OCI-LY1 (cell line): Measurements from ENCODE around the gene PRSS3.

Experiments
- EZH2 ChIP-seq: fragments of 200-600 bp; sonication (generic), shearing (Covaris generic); IDR thresholded peaks from 2 replicates; pipeline ENCODE4 v1.8.0; 2017; ENCODE audit warnings: borderline replicate concordance, mixed run types, mild to moderate bottlenecking, antibody characterized with exemption, low read length, moderate library complexity, mixed read lengths
- TF ChIP-seq, protein P1 (sequence below): fragments of 200-600 bp; sonication (generic), shearing (Covaris generic); IDR thresholded peaks from 2 replicates; pipeline ENCODE4 v1.5.1; 2017; ENCODE audit warnings: mild to moderate bottlenecking, antibody characterized with exemption, low read length, moderate library complexity, mixed read lengths

DNA sequence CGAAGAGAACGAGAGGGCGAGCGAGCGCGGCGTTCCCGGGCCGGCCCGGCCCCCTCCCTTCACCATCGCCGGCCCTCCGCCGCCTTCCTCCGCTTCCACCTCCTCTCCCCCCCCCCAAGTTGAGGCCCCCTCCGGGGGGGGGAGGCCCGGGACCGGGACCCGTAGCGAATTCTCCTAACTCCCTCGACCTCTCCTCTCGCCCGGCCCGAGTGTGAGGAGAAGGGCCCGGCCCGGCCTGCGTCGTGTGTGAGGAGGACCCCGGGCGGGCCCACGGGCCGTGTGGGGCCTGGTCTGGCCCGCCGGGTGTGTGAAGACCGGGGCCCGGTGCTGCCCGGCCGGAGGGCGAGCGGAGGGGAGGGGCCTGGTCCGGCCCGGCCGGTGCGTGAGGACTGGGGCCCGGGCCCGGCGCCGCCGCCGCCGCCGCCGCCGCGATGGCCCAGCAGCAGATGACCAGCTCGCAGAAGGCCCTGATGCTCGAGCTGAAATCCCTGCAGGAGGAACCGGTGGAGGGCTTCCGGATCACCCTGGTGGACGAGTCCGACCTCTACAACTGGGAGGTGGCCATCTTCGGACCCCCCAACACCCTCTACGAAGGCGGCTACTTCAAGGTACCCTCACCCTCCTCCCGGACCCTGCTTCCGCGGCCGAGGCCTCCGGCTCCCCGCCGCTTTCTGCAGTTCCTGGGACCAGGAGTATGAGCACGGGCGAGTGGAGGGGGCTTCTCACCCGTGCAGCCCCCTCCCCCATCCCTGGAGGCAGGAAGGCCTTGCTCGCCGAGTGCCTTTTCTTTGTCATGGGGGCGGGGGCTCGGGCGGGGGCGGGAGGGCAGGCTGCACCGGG, 22.2 kb downstream of the PRSS3 start:
- TF ChIP-seq, protein P1, sequence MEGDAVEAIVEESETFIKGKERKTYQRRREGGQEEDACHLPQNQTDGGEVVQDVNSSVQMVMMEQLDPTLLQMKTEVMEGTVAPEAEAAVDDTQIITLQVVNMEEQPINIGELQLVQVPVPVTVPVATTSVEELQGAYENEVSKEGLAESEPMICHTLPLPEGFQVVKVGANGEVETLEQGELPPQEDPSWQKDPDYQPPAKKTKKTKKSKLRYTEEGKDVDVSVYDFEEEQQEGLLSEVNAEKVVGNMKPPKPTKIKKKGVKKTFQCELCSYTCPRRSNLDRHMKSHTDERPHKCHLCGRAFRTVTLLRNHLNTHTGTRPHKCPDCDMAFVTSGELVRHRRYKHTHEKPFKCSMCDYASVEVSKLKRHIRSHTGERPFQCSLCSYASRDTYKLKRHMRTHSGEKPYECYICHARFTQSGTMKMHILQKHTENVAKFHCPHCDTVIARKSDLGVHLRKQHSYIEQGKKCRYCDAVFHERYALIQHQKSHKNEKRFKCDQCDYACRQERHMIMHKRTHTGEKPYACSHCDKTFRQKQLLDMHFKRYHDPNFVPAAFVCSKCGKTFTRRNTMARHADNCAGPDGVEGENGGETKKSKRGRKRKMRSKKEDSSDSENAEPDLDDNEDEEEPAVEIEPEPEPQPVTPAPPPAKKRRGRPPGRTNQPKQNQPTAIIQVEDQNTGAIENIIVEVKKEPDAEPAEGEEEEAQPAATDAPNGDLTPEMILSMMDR: no peak
- TF ChIP-seq EZH2: no peak
